CD4-positive, CD25-positive, alpha-beta regulatory T cell (primary cell): ENCODE measurements around the gene CAMK1D. TPM values are rescaled to one million over a fixed set of nuclear protein-coding genes. Genes with fewer than 3 reads are reported as not detected.

Experiments used
- ATAC-seq, 2 donors: fragments of 150-1000 bp; cut with Tn5 transposase; one replicate each; pipeline ENCODE4 v1.10.0; 2021; ENCODE audit warnings: low read depth in 2 of 2, moderate number of reproducible peaks in 2 of 2, moderate library complexity in 1 of 2
- DNase-seq, 3 donors: peaks; one replicate each; pipeline versions ENCODE4 v3.0.0 to v3.0.0-alpha.2; 2012 to 2022; ENCODE audit warnings: mixed read lengths in 1 of 3
- H3K27ac ChIP-seq: one replicate; pipeline ENCODE4 v1.7.0; 2013; ENCODE audit warnings: mild to moderate bottlenecking, low read length; ENCODE audit not compliant: insufficient read depth, poor library complexity, severe bottlenecking
- H3K27me3 ChIP-seq: one replicate; pipeline ENCODE4 v1.7.0; 2013; ENCODE audit warnings: low read length; ENCODE audit not compliant: control insufficient read depth, insufficient read depth
- H3K36me3 ChIP-seq: one replicate; pipeline ENCODE4 v1.7.0; 2013; ENCODE audit warnings: mild to moderate bottlenecking, low read length, moderate library complexity; ENCODE audit not compliant: control insufficient read depth, insufficient read depth
- H3K4me1 ChIP-seq: 2 replicates; pipeline ENCODE4 v1.7.0; 2013; ENCODE audit warnings: mild to moderate bottlenecking, low read length; ENCODE audit not compliant: insufficient read depth, control insufficient read depth, poor library complexity, severe bottlenecking
- H3K4me3 ChIP-seq: one replicate; pipeline ENCODE4 v1.7.0; 2013; ENCODE audit warnings: low read depth, mild to moderate bottlenecking, low read length, moderate library complexity
- H3K9me3 ChIP-seq, 2 experiments: 1 replicate in 1 of 2; 2 replicates in 1 of 2; pipeline ENCODE4 v1.7.0; 2013; ENCODE audit warnings: low read length in 2 of 2, mild to moderate bottlenecking in 1 of 2, moderate library complexity in 1 of 2; ENCODE audit not compliant: control insufficient read depth in 2 of 2
- H3K27ac Mint-ChIP-seq, 3 donors: one replicate each; pipeline ENCODE4 v1.8.0; 2020 to 2022; ENCODE audit warnings: mild to moderate bottlenecking in 3 of 3, mixed read lengths in 3 of 3, moderate library complexity in 2 of 3
- H3K27me3 Mint-ChIP-seq: one replicate; pipeline ENCODE4 v1.8.0; 2022; ENCODE audit warnings: mild to moderate bottlenecking, mixed read lengths
- H3K36me3 Mint-ChIP-seq: one replicate; pipeline ENCODE4 v1.8.0; 2020; ENCODE audit warnings: mixed read lengths
- H3K4me1 Mint-ChIP-seq, 4 donors: one replicate each; pipeline ENCODE4 v1.8.0; 2020 to 2022; ENCODE audit warnings: mixed read lengths in 4 of 4, mild to moderate bottlenecking in 1 of 4
- H3K4me3 Mint-ChIP-seq, 4 donors: one replicate each; pipeline ENCODE4 v1.8.0; 2020 to 2022; ENCODE audit warnings: mild to moderate bottlenecking in 4 of 4, mixed read lengths in 4 of 4, moderate library complexity in 3 of 4
- H3K9me3 Mint-ChIP-seq, 7 donors: one replicate each; pipeline ENCODE4 v1.8.0; 2020 to 2022; ENCODE audit warnings: mixed read lengths in 7 of 7, mild to moderate bottlenecking in 3 of 7, moderate library complexity in 2 of 7
- polyA plus RNA-seq, 4 donors: library from polyadenylated mRNA; unstranded; fragments of 300-500 nt; fragmentation: Illumina TruSeq; gene quantifications; one replicate each; pipeline ENCODE4 v1.2.3, GENCODE V29; 2021
- total RNA-seq: library from RNA; stranded (reverse); gene quantifications from one replicate; pipeline ENCODE4 v1.2.3, GENCODE V29; 2022

Gene CAMK1D
- total and polyA plus RNA-seq, 5 donors from 2014 or later: 4.4 to 25.3 (median 5.2) TPM

DNA sequence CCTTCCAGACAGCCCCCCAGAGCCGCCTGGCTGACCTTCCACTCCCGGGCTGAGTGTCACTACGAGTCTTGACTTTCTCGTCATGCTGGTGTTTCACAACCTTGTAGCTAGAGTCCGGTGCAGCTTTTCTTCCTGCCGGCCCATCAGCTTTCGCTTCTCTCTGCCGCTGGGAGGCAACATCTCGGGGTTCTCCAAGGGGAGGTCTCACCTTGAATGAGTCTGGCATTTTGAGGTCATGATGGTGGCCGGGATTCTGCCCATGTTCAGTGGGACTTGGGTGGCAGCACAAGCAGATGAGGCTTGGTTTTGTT is 285.2 kb downstream of the CAMK1D start:
- no peaks in the 10 kb centered on the region for H3K9me3 ChIP-seq
- no peaks in the 10 kb centered on the region for H3K27me3 ChIP-seq
- H3K4me1 ChIP-seq: peaks cover 6% of the 10 kb centered on the region
- Mint-ChIP-seq H3K9me3 (no peaks in the 10 kb centered on the region), H3K4me3 (no peak overlapping the region), H3K36me3 (peaks cover 7% of the 10 kb centered on the region), H3K27ac (peak overlapping the region in 2 of 3 donors; percentile 22 to 74), H3K27me3 (no peaks in the 10 kb centered on the region), H3K4me1 (peaks cover 12 to 46% (median 14%) of the 10 kb centered on the region in 4 donors)
- ATAC-seq: no peak
- H3K4me3 ChIP-seq: no peak overlapping the region
- DNase-seq: no peak
- H3K36me3 ChIP-seq: no peaks in the 10 kb centered on the region
- H3K27ac ChIP-seq: no peak overlapping the region

DNA sequence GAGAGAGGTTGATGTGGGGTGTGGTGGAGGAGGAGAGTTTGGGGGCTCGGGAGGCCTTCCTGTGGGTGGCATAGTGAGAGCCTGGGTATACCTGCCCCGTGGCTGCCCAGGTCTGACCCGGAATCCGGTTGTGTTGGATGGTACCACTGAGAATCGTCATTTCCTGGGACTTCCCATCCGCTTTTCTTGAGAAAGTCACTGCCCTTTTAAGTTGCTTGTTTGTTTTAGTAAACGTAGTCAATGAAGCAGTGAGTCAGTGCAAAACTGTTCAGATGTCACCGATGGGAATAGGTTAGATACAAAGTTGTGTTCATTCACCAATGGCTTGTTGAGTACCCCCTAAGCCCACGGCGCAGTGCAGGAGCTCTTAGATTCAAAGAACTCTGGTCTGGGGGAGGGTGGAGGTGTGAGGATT is 285.8 kb downstream of the CAMK1D start:
- Histone ChIP-seq H3K36me3 (no peaks in the 10 kb centered on the region), H3K27ac (no peak overlapping the region), H3K4me1 (peaks cover 6% of the 10 kb centered on the region), H3K4me3 (no peak overlapping the region), H3K27me3 (no peaks in the 10 kb centered on the region), H3K9me3 (no peaks in the 10 kb centered on the region)
- H3K27me3 Mint-ChIP-seq: no peaks in the 10 kb centered on the region
- H3K4me1 Mint-ChIP-seq: peaks cover 12 to 43% (median 14%) of the 10 kb centered on the region in 4 donors
- peak overlapping the region; percentile 22 to 82 (median 74) for H3K27ac Mint-ChIP-seq
- ATAC-seq: peak; percentile 28 to 52
- peaks cover 7% of the 10 kb centered on the region for H3K36me3 Mint-ChIP-seq
- no peaks in the 10 kb centered on the region for H3K9me3 Mint-ChIP-seq
- peak overlapping the region in 1 of 4 donors; percentile 17 for H3K4me3 Mint-ChIP-seq
- DNase-seq: peak in 1 of 3 donors; percentile 42

DNA sequence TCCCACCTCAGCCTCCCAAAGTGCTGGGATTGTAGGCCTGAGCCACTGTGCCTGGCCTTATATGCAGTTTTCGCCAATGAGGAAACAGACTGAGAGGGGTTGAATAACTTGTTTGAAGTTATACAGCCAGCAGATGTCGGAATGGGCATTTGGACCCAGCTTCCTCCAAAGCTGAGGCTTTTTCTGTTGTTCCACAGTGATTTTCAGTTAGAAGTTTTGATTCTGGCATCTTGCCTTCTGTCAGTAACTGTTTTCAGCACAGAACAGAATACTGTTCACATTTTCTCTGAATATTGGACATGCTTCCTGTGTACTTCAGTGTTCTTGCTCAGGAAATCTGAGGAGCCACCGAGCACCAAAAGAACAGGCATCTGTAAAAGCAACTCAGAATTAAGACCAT is 287.2 kb downstream of the CAMK1D start:
- H3K27ac ChIP-seq: no peak overlapping the region
- H3K4me3 Mint-ChIP-seq: no peak overlapping the region
- H3K9me3 ChIP-seq: no peaks in the 10 kb centered on the region
- DNase-seq (no peak), ATAC-seq (no peak)
- peaks cover 6% of the 10 kb centered on the region for H3K4me1 ChIP-seq
- H3K36me3 Mint-ChIP-seq: peaks cover 7% of the 10 kb centered on the region
- no peaks in the 10 kb centered on the region for H3K27me3 ChIP-seq
- H3K4me1 Mint-ChIP-seq: peaks cover 12 to 43% (median 14%) of the 10 kb centered on the region in 4 donors
- no peaks in the 10 kb centered on the region for H3K36me3 ChIP-seq
- no peaks in the 10 kb centered on the region for H3K9me3 Mint-ChIP-seq
- H3K27ac Mint-ChIP-seq: no peak overlapping the region
- H3K4me3 ChIP-seq: no peak overlapping the region
- no peaks in the 10 kb centered on the region for H3K27me3 Mint-ChIP-seq

- H3K9me3 Mint-ChIP-seq: no peaks in the 10 kb centered on the region
- H3K36me3 Mint-ChIP-seq: peaks cover 7% of the 10 kb centered on the region
- H3K27ac ChIP-seq: no peak overlapping the region
- no peak for DNase-seq
- peaks cover 6% of the 10 kb centered on the region for H3K4me1 ChIP-seq
- no peaks in the 10 kb centered on the region for H3K27me3 ChIP-seq
- H3K4me1 Mint-ChIP-seq: peaks cover 12 to 41% (median 14%) of the 10 kb centered on the region in 4 donors
- no peak overlapping the region for H3K4me3 Mint-ChIP-seq
- no peak for ATAC-seq
- H3K27me3 Mint-ChIP-seq: no peaks in the 10 kb centered on the region
- H3K27ac Mint-ChIP-seq: no peak overlapping the region
- H3K36me3 ChIP-seq: no peaks in the 10 kb centered on the region
- H3K9me3 ChIP-seq: no peaks in the 10 kb centered on the region
- no peak overlapping the region for H3K4me3 ChIP-seq
Observed at GRCh38 chr10:12637649-12638048, 288.3 kb downstream of the CAMK1D start.

GRCh38 chr10:12638103-12638502 is 288.8 kb downstream of the CAMK1D start:
- Mint-ChIP-seq H3K4me3 (no peak overlapping the region), H3K27me3 (no peaks in the 10 kb centered on the region), H3K9me3 (no peaks in the 10 kb centered on the region), H3K36me3 (peaks cover 4% of the 10 kb centered on the region), H3K4me1 (peaks cover 10 to 38% (median 14%) of the 10 kb centered on the region in 4 donors), H3K27ac (no peak overlapping the region)
- H3K36me3 ChIP-seq: no peaks in the 10 kb centered on the region
- H3K4me3 ChIP-seq: no peak overlapping the region
- H3K9me3 ChIP-seq: no peaks in the 10 kb centered on the region
- ATAC-seq (no peak), DNase-seq (peak in 1 of 3 donors; percentile 67)
- H3K27ac ChIP-seq: no peak overlapping the region
- H3K4me1 ChIP-seq: peaks cover 6% of the 10 kb centered on the region
- no peaks in the 10 kb centered on the region for H3K27me3 ChIP-seq

GRCh38 chr10:12638781-12639180 is 289.4 kb downstream of the CAMK1D start:
- ATAC-seq (no peak), DNase-seq (no peak)
- Histone ChIP-seq H3K36me3 (no peaks in the 10 kb centered on the region), H3K27me3 (no peaks in the 10 kb centered on the region), H3K4me3 (no peak overlapping the region), H3K27ac (no peak overlapping the region), H3K4me1 (peaks cover 6% of the 10 kb centered on the region), H3K9me3 (no peaks in the 10 kb centered on the region)
- H3K9me3 Mint-ChIP-seq: no peaks in the 10 kb centered on the region
- H3K27me3 Mint-ChIP-seq: no peaks in the 10 kb centered on the region
- H3K36me3 Mint-ChIP-seq: peaks cover 3% of the 10 kb centered on the region
- H3K4me1 Mint-ChIP-seq: peaks cover 10 to 37% (median 14%) of the 10 kb centered on the region in 4 donors
- no peak overlapping the region for H3K4me3 Mint-ChIP-seq
- peak overlapping the region in 1 of 3 donors; percentile 77 for H3K27ac Mint-ChIP-seq

DNA sequence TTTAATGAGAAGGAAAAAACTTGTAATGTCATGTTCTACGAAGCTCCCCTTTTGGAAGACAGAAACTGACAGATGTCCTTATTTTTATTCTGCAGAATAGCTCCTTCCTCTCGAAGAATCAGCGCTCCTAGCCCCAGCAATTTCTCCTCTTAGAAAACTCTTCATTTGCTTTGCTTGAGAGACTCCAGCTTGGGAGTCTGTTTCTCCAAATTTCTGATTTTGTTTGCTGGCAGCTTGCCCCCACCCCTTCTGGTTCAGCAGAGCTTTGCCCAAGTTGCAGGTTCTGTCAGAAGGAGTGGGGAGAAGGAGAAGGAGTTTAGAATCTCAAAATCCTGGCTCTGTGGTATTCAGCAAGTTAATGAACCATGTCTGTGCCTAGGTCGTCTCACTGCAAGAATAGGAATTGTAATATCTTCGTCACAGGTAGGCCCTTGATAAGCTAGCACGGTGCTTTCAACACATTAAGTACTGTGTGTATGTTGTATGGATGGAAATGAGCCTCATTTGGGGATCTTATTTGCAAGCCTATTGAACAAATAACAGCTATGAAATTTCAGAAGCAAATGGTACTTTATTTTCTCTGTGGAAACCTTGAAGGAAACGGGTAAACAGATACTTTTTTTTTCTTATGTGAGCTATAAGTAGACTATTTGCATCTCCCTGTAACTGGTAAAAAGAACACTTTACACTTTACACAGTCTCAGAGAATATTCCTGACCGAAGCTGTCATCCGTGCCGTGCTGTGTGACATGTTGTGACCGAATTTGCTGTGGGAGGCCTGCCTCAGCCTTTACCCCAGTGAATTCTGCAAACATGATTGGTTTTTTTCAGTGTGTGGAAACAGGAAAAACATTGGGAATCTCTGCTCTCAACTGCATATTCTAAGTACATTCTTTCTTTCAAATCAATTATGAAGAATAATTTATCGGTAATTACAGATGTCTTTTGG is 290.9 kb downstream of the CAMK1D start:
- Mint-ChIP-seq H3K4me3 (no peak overlapping the region), H3K36me3 (peaks cover 3% of the 10 kb centered on the region), H3K9me3 (no peaks in the 10 kb centered on the region), H3K27ac (peak overlapping the region in 1 of 3 donors; percentile 20), H3K4me1 (peaks cover 8 to 24% (median 15%) of the 10 kb centered on the region in 4 donors), H3K27me3 (no peaks in the 10 kb centered on the region)
- no peak overlapping the region for H3K4me3 ChIP-seq
- H3K9me3 ChIP-seq: no peaks in the 10 kb centered on the region
- peaks cover 3% of the 10 kb centered on the region for H3K4me1 ChIP-seq
- no peaks in the 10 kb centered on the region for H3K27me3 ChIP-seq
- H3K27ac ChIP-seq: no peak overlapping the region
- no peak for ATAC-seq
- DNase-seq: no peak
- H3K36me3 ChIP-seq: no peaks in the 10 kb centered on the region

- Mint-ChIP-seq H3K27ac (no peak overlapping the region), H3K36me3 (peaks cover 3% of the 10 kb centered on the region), H3K4me1 (peaks cover 0 to 14% (median 8%) of the 10 kb centered on the region in 4 donors), H3K4me3 (no peak overlapping the region), H3K27me3 (no peaks in the 10 kb centered on the region), H3K9me3 (no peaks in the 10 kb centered on the region)
- no peak for DNase-seq
- no peaks in the 10 kb centered on the region for H3K9me3 ChIP-seq
- no peaks in the 10 kb centered on the region for H3K4me1 ChIP-seq
- no peak overlapping the region for H3K4me3 ChIP-seq
- no peak for ATAC-seq
- no peaks in the 10 kb centered on the region for H3K36me3 ChIP-seq
- no peaks in the 10 kb centered on the region for H3K27me3 ChIP-seq
- no peak overlapping the region for H3K27ac ChIP-seq
Observed at GRCh38 chr10:12642036-12642435, 292.7 kb downstream of the CAMK1D start.
